ENCODE results near the gene LMO7. TPM values are rescaled to one million over a fixed set of nuclear protein-coding genes. Genes with fewer than 3 reads are reported as not detected.

Gene LMO7
- total and polyA plus RNA-seq, 2 of the 4 experiments (the other 2 are of a cell fraction): 266 to 367 TPM

GRCh38 chr13:75895168-75895567 lies 259.0 kb downstream of the LMO7 start:
- Histone ChIP-seq H3K9me1 (ENCODE audit: insufficient read depth, low read length) (no peaks in the 10 kb centered on the region), H3K27me3 (ENCODE audit: control insufficient read depth, insufficient read depth, low read length) (no peaks in the 10 kb centered on the region; the same call in 1 of the 2 replicates), H4K5ac (ENCODE audit: low read depth, low read length) (no peak overlapping the region), H2AFZ (replicated peaks; ENCODE audit: low read length, poor library complexity) (no peak overlapping the region), H3K9me3 (ENCODE audit: control insufficient read depth, insufficient read depth, low read length) (no peaks in the 10 kb centered on the region), H3K4me1 (ENCODE audit: control insufficient read depth, insufficient read depth, low read length) (no peaks in the 10 kb centered on the region), H3K79me1 (ENCODE audit: low read depth in 1 of 2, low read length in 2 of 2) (no peaks in the 10 kb centered on the region), H3K4me3 (ENCODE audit: insufficient read depth, low read depth, low read length) (no peak overlapping the region), H3K4ac (ENCODE audit: low read depth, low read length) (no peak overlapping the region), H2BK15ac (ENCODE audit: low read depth, low read length) (no peak overlapping the region), H2BK20ac (ENCODE audit: low read depth, low read length) (no peak overlapping the region), H3K9ac (ENCODE audit: low read depth, low read length) (no peak overlapping the region), H4K91ac (ENCODE audit: insufficient read depth, low read depth, low read length) (no peak overlapping the region), H2AK5ac (ENCODE audit: low read depth, low read length) (no peak overlapping the region), H4K8ac (ENCODE audit: low read depth in 2 of 2, low read length in 2 of 2) (no peak overlapping the region), H3K4me2 (ENCODE audit: low read depth, low read length) (no peak overlapping the region), H2BK5ac (ENCODE audit: low read depth, low read length, poor library complexity, severe bottlenecking) (no peak overlapping the region), H3K23ac (ENCODE audit: low read depth, low read length) (no peak overlapping the region), H3K14ac (replicated peaks; ENCODE audit: low read depth, low read length) (no peak overlapping the region), H2BK120ac (ENCODE audit: low read depth, low read length) (no peak overlapping the region), H4K20me1 (ENCODE audit: insufficient read depth, low read length) (no peaks in the 10 kb centered on the region), H3K36me3 (ENCODE audit: control insufficient read depth, insufficient read depth, low read length) (no peaks in the 10 kb centered on the region), H2AK9ac (replicated peaks; ENCODE audit: low read depth, low read length, poor library complexity) (no peak overlapping the region), H3K56ac (ENCODE audit: extremely low read depth, insufficient read depth, low read length) (no peak overlapping the region), H3K27ac (ENCODE audit: insufficient read depth, low read length) (no peak overlapping the region), H3K18ac (ENCODE audit: low read depth, low read length) (no peak overlapping the region)
- intact Hi-C loops (cut with micrococcal nuclease) (no loop called here), dilution Hi-C loops (cut with HindIII; ENCODE audit: low sequenced_read_pairs, unreplicated experiment) (no loop called here), in situ Hi-C loops (cut with MboI; ENCODE audit: low sequenced_read_pairs) (no loop called here)
- WGBS, 2 experiments (ENCODE audit: extremely low coverage in 2 of 2, insufficient read length in 1 of 2): 80% methylated on average over 1 of the region's 3 CpGs; no CpG with 5 or more reads in 1 of the 2 experiments
- ATAC-seq (ENCODE audit: low read depth) (no peak), DNase-seq (no peak)
- POLR2A ChIA-PET (ENCODE audit: unreplicated experiment): no interaction called here
- CTCF ChIA-PET: no interaction called here
- TF ChIP-seq CHD1 (IDR thresholded peaks at IDR 0.05; ENCODE audit: low read depth, low read length): no peak
- TF ChIP-seq CTCF (conservative IDR thresholded peaks at IDR 0.05; ENCODE audit: low read depth, low read length): no peak
- TF ChIP-seq ELK1 (IDR thresholded peaks at IDR 0.05; ENCODE audit: borderline replicate concordance, low read depth, low read length): no peak
- no peak for TF ChIP-seq RCOR1 (IDR thresholded peaks at IDR 0.05; ENCODE audit: insufficient replicate concordance, low read length)
- TF ChIP-seq RAD21 (IDR thresholded peaks at IDR 0.05; ENCODE audit: low read length): no peak
- BruUV-seq (replicated peaks): no TSS peak
